ENCODE results near the gene TIMELESS. TPM values are rescaled to one million over a fixed set of nuclear protein-coding genes. Genes with fewer than 3 reads are reported as not detected.

TIMELESS gene
- total and polyA plus RNA-seq, 4 experiments from 2014 or later, result 3.2 to 7.5 (median 6.2) TPM

- Histone ChIP-seq H3K4me1 (ENCODE audit: insufficient read depth, low read length) (no peaks in the 10 kb centered on the region), H3K27ac (ENCODE audit: low read depth, low read length) (no peak overlapping the region), H3K9me3 (ENCODE audit: control insufficient read depth in 1 of 2, low read length in 2 of 2) (no peaks in the 10 kb centered on the region), H3K27me3 (ENCODE audit: insufficient read depth, low read length) (no peaks in the 10 kb centered on the region), H3K4me3 (ENCODE audit: low read length in 2 of 2) (no peak overlapping the region), H3K36me3 (ENCODE audit: insufficient read depth, low read length) (no peaks in the 10 kb centered on the region)
- POLR2A ChIA-PET (ENCODE audit: partially characterized antibody), result no interaction called here
- Mint-ChIP-seq H3K27ac (no peak overlapping the region), H3K27me3 (no peaks in the 10 kb centered on the region), H3K9me3 (peaks cover 0 to 1% (median 0%) of the 10 kb centered on the region in 8 donors), H3K36me3 (no peaks in the 10 kb centered on the region), H3K4me3 (no peak overlapping the region), H3K4me1 (no peaks in the 10 kb centered on the region)
- no peak for DNase-seq
- CTCF ChIA-PET (ENCODE audit: partially characterized antibody), result no interaction called here
- intact Hi-C loops (cut with micrococcal nuclease), result no loop called here
These were observed 62.0 kb downstream of the TIMELESS start for GRCh38 chr12:56387152-56387736.

DNA sequence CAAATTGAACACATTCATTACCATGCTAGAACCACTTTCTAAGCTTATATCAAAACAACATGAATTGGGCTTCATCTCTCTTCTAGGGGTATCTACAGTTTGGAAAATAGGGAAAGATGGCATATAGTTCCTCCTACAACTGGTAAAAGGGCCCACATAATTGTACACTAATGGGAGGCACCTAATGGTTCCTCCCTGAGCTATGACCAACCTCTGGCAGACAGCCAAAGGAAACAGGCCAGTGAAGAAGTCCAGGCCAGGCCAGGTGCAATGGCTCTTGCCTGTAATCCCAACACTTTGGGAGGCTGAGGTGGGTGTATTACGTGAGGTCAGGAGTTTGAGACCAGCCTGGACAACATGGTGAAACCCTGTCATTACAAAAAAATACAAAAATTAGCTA lies 63.4 kb downstream of the TIMELESS start:
- H3K9me3 Mint-ChIP-seq, result peaks cover 0 to 1% (median 0%) of the 10 kb centered on the region in 8 donors
- H3K36me3 ChIP-seq (ENCODE audit: insufficient read depth, low read length), result no peaks in the 10 kb centered on the region

GRCh38 chr12:56382611-56383010 lies 66.6 kb downstream of the TIMELESS start:
- Mint-ChIP-seq H3K27me3 (peaks cover 0 to 6% of the 10 kb centered on the region in 2 donors), H3K36me3 (no peaks in the 10 kb centered on the region), H3K4me1 (no peaks in the 10 kb centered on the region), H3K27ac (no peak overlapping the region), H3K9me3 (peaks cover 0 to 1% (median 0%) of the 10 kb centered on the region in 8 donors), H3K4me3 (no peak overlapping the region)
- intact Hi-C loops (cut with micrococcal nuclease), result no loop called here
- H3K9me3 ChIP-seq (ENCODE audit: control insufficient read depth in 1 of 2, low read length in 2 of 2), result no peaks in the 10 kb centered on the region
- no peaks in the 10 kb centered on the region for H3K27me3 ChIP-seq (ENCODE audit: insufficient read depth, low read length)
- no peak overlapping the region for H3K4me3 ChIP-seq (ENCODE audit: low read length in 2 of 2)
- H3K36me3 ChIP-seq (ENCODE audit: insufficient read depth, low read length), result no peaks in the 10 kb centered on the region
- no peak overlapping the region for H3K27ac ChIP-seq (ENCODE audit: low read depth, low read length)
- DNase-seq, result no peak
- POLR2A ChIA-PET (ENCODE audit: partially characterized antibody), result no interaction called here
- CTCF ChIA-PET (ENCODE audit: partially characterized antibody), result interaction anchor here (1.2 to 1.6 kb wide), 2 partner anchors 15 to 82 kb away, joined by 3 to 4 read pairs; no protein-coding TSS in a partner anchor
- H3K4me1 ChIP-seq (ENCODE audit: insufficient read depth, low read length), result no peaks in the 10 kb centered on the region

More for the DNA sequence above, 63.4 kb downstream of the TIMELESS start:
- Mint-ChIP-seq H3K27me3 (peaks cover 0 to 5% of the 10 kb centered on the region in 2 donors), H3K4me3 (no peak overlapping the region), H3K27ac (peak overlapping the region in 1 of 7 donors; percentile 22), H3K36me3 (no peaks in the 10 kb centered on the region), H3K4me1 (no peaks in the 10 kb centered on the region)
- CTCF ChIA-PET (ENCODE audit: partially characterized antibody), result no interaction called here
- no peak for DNase-seq
- Histone ChIP-seq H3K27ac (ENCODE audit: low read depth, low read length) (no peak overlapping the region), H3K4me3 (ENCODE audit: low read length in 2 of 2) (no peak overlapping the region), H3K27me3 (ENCODE audit: insufficient read depth, low read length) (no peaks in the 10 kb centered on the region), H3K4me1 (ENCODE audit: insufficient read depth, low read length) (no peaks in the 10 kb centered on the region), H3K9me3 (ENCODE audit: control insufficient read depth in 1 of 2, low read length in 2 of 2) (no peaks in the 10 kb centered on the region)
- intact Hi-C loops (cut with micrococcal nuclease), result no loop called here
- POLR2A ChIA-PET (ENCODE audit: partially characterized antibody), result no interaction called here

GRCh38 chr12:56377989-56378316 lies 71.3 kb downstream of the TIMELESS start:
- Mint-ChIP-seq H3K9me3 (no peaks in the 10 kb centered on the region), H3K4me3 (no peak overlapping the region), H3K27ac (no peak overlapping the region), H3K4me1 (no peaks in the 10 kb centered on the region), H3K27me3 (peaks cover 0 to 6% of the 10 kb centered on the region in 2 donors), H3K36me3 (no peaks in the 10 kb centered on the region)
- no peaks in the 10 kb centered on the region for H3K4me1 ChIP-seq (ENCODE audit: insufficient read depth, low read length)
- no peak overlapping the region for H3K27ac ChIP-seq (ENCODE audit: low read depth, low read length)
- H3K36me3 ChIP-seq (ENCODE audit: insufficient read depth, low read length), result no peaks in the 10 kb centered on the region
- no peak overlapping the region for H3K4me3 ChIP-seq (ENCODE audit: low read length in 2 of 2)
- DNase-seq, result no peak
- intact Hi-C loops (cut with micrococcal nuclease), result no loop called here
- no peaks in the 10 kb centered on the region for H3K27me3 ChIP-seq (ENCODE audit: insufficient read depth, low read length)
- CTCF ChIA-PET (ENCODE audit: partially characterized antibody), result no interaction called here
- H3K9me3 ChIP-seq (ENCODE audit: control insufficient read depth in 1 of 2, low read length in 2 of 2), result no peaks in the 10 kb centered on the region
- POLR2A ChIA-PET (ENCODE audit: partially characterized antibody), result no interaction called here

GRCh38 chr12:56377310-56377988 lies 71.8 kb downstream of the TIMELESS start:
- Mint-ChIP-seq H3K27me3 (peaks cover 0 to 6% of the 10 kb centered on the region in 2 donors), H3K4me1 (no peaks in the 10 kb centered on the region), H3K27ac (peak overlapping the region in 1 of 7 donors; percentile 27), H3K9me3 (no peaks in the 10 kb centered on the region), H3K36me3 (no peaks in the 10 kb centered on the region), H3K4me3 (no peak overlapping the region)
- DNase-seq, result no peak
- H3K4me1 ChIP-seq (ENCODE audit: insufficient read depth, low read length), result no peaks in the 10 kb centered on the region
- no peak overlapping the region for H3K27ac ChIP-seq (ENCODE audit: low read depth, low read length)
- intact Hi-C loops (cut with micrococcal nuclease), result no loop called here
- no peaks in the 10 kb centered on the region for H3K27me3 ChIP-seq (ENCODE audit: insufficient read depth, low read length)
- POLR2A ChIA-PET (ENCODE audit: partially characterized antibody), result no interaction called here
- no peak overlapping the region for H3K4me3 ChIP-seq (ENCODE audit: low read length in 2 of 2)
- no peaks in the 10 kb centered on the region for H3K36me3 ChIP-seq (ENCODE audit: insufficient read depth, low read length)
- H3K9me3 ChIP-seq (ENCODE audit: control insufficient read depth in 1 of 2, low read length in 2 of 2), result no peaks in the 10 kb centered on the region
- CTCF ChIA-PET (ENCODE audit: partially characterized antibody), result interaction anchor here (1.4 kb wide), 1 partner anchor 87 kb away, joined by 7 read pairs; no protein-coding TSS in a partner anchor

DNA sequence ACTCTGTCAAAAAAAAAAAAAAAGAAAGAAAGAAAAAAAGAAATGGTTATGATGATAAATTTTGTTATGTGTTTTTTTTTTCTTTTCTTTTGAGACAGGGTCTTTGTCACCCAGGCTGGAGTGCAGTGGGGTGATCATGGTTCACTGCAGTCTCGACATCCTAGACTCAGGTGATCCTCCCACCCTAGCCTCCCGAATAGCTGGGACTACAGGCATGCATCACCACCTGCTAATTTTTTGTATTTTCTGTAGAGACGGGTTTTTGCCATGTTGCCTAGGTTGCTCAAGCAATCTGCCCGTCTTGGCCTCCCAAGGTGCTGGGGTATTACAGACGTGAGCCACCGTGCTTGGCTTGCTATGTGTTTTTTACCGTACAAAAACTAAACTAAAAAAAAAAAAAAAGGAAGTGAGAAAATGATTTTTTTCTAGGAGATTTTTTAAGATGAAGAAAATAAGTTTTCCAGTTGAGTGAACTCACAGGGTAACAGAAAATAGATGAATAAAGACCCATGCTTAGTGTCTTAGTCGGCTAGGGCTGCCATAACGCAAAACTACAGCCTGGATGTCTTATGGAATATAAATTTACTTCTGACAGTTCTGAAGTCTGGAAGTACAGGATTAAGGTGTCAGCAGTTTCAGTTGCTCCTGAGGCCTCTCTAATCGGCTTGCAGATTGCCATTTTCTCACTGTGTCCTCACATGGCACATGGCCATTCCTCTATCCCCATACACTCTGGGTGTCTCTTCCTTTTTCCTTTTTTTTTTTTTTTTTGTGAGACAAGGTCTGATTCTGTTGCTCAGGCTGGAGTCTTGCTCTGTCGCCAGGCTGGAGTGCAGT lies 73.4 kb downstream of the TIMELESS start:
- no peak overlapping the region for H3K4me3 Mint-ChIP-seq
- Histone ChIP-seq H3K27ac (ENCODE audit: low read depth, low read length) (no peak overlapping the region), H3K36me3 (ENCODE audit: insufficient read depth, low read length) (no peaks in the 10 kb centered on the region), H3K27me3 (ENCODE audit: insufficient read depth, low read length) (no peaks in the 10 kb centered on the region), H3K4me1 (ENCODE audit: insufficient read depth, low read length) (no peaks in the 10 kb centered on the region), H3K4me3 (ENCODE audit: low read length in 2 of 2) (no peak overlapping the region), H3K9me3 (ENCODE audit: control insufficient read depth in 1 of 2, low read length in 2 of 2) (no peaks in the 10 kb centered on the region)
- H3K27me3 Mint-ChIP-seq, result peaks cover 0 to under 1% of the 10 kb centered on the region in 2 donors
- no peaks in the 10 kb centered on the region for H3K4me1 Mint-ChIP-seq
- no peak overlapping the region for H3K27ac Mint-ChIP-seq
- no peak for DNase-seq
- no peaks in the 10 kb centered on the region for H3K36me3 Mint-ChIP-seq
- no peaks in the 10 kb centered on the region for H3K9me3 Mint-ChIP-seq
- ChIA-PET POLR2A (ENCODE audit: partially characterized antibody) (no interaction called here), CTCF (ENCODE audit: partially characterized antibody) (interaction anchor here (0.8 to 1.4 kb wide), 2 partner anchors 30 to 88 kb away, joined by 4 to 7 read pairs; no protein-coding TSS in a partner anchor)
- intact Hi-C loops (cut with micrococcal nuclease), result no loop called here

Data from CD4-positive, alpha-beta memory T cell (primary cell).